ENCODE results near the gene PGM5. TPM values are rescaled to one million over a fixed set of nuclear protein-coding genes. Genes with fewer than 3 reads are reported as not detected.

PGM5 gene
- total RNA-seq, 1 donor from 2014 or later: not detected

DNA sequence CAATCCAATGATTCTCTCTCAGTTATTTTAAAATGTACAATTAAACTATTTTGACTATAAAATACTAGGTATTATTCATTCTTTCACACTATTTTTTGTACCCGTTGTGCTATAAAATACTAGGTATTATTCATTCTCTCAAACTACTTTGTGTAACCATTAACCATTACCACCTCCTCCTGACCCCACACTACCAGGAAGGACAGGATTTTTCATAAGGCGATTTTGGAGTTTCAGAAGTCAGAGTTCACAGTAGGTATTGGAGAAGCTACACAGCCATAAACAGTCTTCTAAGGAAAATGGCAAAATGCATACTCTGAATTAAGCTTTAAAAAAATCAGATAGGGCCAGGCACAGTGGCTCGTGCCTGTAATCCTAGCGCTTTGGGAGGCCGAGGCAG, 219.4 kb downstream of the PGM5 start:
- intact Hi-C loops (cut with micrococcal nuclease): no loop called here

GRCh38 chr9:68577774-68578591, 221.6 kb downstream of the PGM5 start:
- intact Hi-C loops (cut with micrococcal nuclease): no loop called here

Other genes starting within 250 kb of the PGM5 start
- 30.4 and 36.7 TPM in 2 replicates for gene ZNG1C, start 114.6 kb upstream of the PGM5 start, total RNA-seq
- gene FOXD4L3, start 53.7 kb upstream of the PGM5 start, total RNA-seq: 0.29 TPM in 1 of 2 replicates, not detected in the other
- not detected in 2 replicates for gene TMEM252, start 184.3 kb downstream of the PGM5 start, total RNA-seq